ENCODE data around the gene TCF12. TPM values are rescaled to one million over a fixed set of nuclear protein-coding genes. Genes with fewer than 3 reads are reported as not detected.

Gene TCF12
- polyA plus RNA-seq, 1 donor: 96.8 TPM

GRCh38 chr15:57272771-57273357 is 354.4 kb downstream of the TCF12 start:
- DNase-seq: no peak

DNA sequence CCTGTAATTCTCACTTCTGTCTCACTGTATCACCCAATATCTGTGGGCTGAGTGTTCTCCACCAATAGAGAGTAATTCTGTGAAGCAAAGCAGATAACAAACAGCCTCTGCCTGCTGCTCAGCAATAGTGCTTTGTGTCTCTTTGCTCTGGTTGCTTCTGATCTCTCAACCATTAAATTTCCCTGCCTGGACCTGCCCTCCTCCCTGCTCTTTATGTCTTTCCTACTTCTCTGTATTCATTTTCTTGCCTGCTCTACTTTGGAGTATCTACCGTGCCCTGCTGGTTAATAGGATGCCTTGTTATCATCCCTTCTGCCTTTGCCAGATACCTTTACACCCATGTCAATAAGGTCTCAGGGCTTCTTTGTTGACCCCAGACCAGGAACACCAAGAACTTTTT is 355.0 kb downstream of the TCF12 start:
- DNase-seq: no peak

DNA sequence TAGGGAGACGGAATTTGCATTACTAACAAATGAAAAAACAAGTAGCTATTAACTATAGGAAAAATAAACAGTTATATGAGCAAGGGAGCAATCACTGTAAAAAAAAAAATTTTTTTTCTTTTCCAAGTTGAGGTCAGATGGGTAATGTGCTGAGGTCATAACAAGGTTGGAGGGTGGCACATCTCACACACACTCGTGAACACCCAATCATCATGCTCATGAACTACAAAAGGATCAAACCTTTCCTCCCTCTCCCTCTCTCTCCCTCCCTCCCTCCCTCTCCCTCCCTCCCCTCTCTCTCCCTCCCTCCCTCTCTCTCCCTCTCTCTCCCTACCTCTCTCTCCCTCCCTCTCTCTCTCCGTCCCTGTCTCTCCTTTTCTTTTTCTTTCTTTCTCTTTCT is 360.0 kb downstream of the TCF12 start:
- DNase-seq: no peak

DNA sequence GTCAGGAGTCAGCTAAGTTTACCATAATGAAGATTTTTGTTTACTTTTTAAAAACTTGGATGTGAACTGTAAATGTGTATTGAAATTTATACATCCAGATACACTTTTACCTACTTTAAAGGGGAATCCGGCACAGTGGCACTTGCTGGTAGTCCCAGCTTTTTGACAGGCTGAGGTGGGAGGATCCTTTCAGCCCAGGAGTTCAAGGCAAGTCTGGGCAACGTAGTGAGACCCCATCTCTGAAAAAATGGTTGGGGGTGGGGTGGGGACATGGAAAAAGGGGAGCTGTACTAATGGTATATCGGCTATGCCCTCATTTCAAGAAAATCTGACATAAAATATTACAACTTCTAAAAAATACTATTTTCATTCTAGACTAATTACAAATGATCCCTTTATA is 362.0 kb downstream of the TCF12 start:
- DNase-seq: no peak

GRCh38 chr15:57281321-57281720 is 362.9 kb downstream of the TCF12 start:
- DNase-seq: no peak

- DNase-seq: no peak
Measured at GRCh38 chr15:57282686-57283085, 364.2 kb downstream of the TCF12 start.

DNA sequence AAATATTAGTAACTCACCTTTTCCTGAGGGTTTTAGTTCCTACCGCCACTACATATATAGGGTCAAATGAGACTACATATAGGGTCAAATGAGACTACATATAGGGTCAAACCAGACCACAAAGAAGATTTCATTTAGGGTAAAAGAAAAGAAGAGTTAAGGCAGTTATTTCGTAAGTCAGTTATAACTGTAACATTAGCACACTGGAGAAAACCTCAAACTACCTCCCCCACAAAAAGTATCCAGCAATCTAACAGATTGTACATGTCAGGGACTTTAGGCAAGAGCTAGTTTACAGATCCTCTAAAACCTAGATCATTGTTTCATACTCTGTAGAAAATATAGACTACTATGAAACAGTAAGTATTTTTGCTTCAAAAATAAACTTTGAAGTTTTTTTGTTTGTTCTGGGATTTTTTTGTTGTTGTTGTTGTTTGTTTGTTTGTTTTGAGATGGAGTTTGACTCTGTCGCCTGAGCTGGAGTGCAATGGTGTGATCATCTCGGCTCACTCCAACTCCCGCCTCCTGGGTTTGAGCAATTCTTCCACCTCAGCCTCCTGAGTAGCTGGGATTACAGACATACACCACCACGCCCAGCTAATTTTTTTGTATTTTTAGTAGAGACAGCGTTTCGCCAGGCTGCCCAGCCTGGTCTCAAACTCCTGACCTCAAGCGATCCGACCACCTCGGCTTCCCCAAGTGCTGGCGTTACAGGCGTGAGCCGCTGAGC is 365.5 kb downstream of the TCF12 start:
- no peak for DNase-seq

GRCh38 chr15:57284535-57284934 is 366.1 kb downstream of the TCF12 start:
- no peak for DNase-seq

DNA sequence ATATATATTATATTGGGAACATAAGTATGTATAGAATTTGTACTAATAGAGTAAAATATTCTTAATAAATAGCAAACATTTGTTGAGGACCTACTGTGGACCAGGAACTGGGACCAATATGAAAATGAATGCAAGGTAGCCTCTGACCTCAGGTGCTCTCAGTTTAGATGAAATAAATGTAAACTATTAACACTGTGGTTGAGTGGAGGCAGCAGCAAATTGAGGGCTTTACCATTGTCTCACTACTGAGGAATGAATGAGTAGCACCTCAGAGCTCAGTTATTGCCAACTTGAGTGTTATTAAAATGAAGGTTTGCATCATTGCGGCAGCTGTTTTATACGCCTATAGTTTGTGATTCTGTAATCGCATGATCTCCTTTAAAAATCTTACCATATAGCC is 366.9 kb downstream of the TCF12 start:
- DNase-seq: no peak

DNA sequence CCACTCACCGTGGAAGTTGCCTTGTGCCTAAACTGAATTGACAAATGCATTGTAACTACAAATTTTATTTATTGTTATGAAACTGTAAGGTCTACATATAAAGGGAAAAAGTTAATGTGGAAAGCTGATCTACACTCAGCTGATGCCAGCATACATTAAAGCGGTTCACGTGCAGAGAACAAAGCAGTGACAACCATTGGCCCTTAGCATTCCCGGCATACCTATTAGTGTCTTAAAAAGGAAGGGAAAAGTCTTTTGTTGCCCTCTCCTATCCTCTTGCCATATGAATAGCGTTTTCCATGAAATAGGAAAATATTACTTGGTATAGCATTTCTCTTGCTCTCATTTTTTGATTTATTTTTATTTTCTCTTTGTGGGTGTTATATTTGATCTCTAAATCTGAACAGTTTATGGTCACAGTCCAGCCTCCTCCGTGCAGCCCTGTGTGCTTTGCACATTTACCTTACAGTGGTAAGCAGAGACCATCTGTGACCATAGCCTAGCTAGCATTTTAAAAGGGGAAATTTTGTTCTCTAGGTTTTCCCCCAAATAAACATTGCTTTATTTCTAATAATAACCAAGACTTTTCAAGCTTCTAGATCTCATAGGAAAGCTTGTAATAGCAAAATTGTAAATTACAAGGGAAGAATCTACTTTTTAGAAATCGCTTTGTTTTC is 368.1 kb downstream of the TCF12 start:
- DNase-seq: no peak

GRCh38 chr15:57287123-57287521 is 368.7 kb downstream of the TCF12 start:
- DNase-seq: no peak

DNA sequence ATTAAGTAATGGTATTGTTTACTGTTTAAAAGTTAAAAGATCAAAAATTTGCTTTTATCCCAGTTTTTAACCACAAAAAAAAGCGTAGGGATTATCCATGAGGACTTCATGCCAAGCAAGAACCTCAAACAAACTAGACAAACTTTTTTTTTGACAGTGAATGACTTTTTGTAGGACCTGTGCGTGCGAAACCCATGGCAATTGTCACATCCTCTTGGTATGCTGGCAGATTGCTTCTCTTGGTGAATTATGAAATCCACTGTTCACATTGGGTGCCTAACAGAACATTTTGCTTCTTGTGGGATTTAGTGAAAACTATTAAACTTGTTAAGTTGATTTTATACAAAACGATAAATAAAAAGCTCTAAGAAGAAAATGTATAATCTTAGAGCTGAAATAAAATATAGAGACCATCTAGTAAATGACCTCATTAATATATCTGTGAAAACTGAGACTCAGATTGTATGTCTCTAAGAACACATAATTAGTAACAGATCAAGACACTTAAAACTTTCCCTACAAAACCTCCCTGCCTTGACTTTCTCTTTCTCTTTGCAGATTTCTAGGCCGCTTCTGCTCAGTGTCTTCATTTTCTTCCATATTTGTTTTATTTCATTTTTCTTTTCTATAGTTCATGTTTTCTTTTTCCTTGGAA is 370.6 kb downstream of the TCF12 start:
- DNase-seq: no peak

- no peak for DNase-seq
Measured at GRCh38 chr15:57290187-57290586, 371.7 kb downstream of the TCF12 start.

DNA sequence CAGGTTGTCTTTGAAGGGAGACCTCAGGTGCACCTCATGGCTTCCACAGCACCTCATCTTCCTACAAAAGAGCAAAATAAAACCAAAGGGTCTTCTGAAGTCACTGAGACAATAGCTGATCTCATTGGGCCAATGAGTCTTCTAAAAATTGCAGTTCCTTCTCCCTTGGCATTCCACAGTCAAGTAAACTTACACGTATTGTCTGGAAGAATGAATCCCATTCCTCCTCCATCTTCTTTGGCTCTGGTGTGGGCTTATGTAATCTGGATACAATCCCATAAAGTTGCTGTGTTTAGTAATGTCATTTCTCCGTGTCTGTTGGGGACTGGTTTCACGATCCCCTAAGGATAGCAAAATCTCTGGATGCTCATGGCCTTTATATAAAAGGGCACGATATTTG is 372.4 kb downstream of the TCF12 start:
- DNase-seq: no peak

DNA sequence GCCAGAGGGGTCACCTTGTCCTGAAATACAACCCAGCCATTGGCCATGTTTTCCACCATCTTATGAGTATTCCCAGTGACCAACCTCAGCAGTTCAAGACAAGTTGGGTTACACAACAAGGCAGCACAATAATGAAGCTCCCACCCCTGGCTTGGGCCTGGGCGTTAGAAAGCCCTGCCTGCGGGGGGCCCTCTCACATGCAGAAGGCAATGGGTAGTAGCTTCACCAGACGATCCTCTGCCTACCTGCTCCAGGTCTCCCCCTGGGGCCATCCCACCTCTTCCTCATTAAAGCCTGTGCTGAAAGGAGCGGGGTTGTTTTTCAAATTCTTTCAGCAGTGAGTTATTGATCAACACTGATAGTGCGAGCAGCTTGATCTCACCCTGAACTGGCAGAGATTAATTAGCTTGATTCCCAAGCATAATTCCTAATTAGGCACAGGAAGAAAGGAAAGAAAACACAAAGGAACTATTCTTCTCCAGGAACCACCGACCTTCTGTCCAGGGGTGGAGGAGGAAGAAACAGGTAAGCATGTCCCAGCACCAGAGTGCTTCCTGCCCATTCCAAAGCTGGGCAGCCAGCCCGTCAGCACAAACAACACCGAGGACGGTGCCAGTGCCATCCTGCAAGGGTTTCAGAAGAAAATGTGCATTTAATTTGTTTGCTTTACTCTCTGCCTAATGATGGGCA is 378.2 kb downstream of the TCF12 start:
- DNase-seq: no peak

DNA sequence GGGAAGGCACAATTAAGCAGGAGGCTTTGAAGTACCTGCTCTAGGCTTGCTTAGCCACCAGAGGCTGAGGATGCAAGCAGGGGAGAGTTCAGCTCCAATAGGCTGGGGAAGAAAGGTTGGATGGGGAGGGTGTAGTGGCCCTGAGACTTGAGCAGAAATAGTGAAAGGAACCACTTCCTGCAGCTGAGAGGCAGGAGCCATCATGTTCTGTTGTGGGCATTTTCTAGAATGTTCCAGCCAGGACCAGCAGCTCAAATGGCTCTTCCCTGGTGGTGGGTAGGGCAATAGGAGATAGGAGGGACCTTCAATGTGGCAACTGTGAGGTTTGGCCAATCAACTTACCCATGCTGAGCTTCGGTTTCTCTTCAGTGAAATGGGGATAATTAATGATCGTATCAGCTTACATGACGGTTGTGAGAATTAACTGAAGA is 378.7 kb downstream of the TCF12 start:
- no peak for DNase-seq

GRCh38 chr15:57297630-57298029 is 379.2 kb downstream of the TCF12 start:
- no peak for DNase-seq

DNA sequence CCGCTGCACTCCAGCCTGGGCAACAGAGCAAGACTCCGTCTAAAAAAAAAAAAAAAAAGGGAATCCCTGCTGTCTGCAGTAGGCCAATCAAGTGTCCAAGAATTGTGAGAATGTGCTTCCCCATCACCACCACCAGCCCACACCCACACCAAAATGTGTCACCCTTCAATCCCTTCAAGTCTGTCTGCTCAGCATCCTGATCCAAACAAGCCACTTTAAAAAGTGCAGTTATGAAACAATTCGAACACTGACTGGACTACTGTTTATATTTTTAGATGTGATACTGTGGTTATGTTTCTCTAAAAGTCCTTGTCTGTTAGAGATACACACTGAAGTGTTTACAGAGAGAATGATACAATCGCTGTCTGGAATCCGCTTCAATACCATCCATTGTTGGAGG is 379.8 kb downstream of the TCF12 start:
- DNase-seq: no peak

DNA sequence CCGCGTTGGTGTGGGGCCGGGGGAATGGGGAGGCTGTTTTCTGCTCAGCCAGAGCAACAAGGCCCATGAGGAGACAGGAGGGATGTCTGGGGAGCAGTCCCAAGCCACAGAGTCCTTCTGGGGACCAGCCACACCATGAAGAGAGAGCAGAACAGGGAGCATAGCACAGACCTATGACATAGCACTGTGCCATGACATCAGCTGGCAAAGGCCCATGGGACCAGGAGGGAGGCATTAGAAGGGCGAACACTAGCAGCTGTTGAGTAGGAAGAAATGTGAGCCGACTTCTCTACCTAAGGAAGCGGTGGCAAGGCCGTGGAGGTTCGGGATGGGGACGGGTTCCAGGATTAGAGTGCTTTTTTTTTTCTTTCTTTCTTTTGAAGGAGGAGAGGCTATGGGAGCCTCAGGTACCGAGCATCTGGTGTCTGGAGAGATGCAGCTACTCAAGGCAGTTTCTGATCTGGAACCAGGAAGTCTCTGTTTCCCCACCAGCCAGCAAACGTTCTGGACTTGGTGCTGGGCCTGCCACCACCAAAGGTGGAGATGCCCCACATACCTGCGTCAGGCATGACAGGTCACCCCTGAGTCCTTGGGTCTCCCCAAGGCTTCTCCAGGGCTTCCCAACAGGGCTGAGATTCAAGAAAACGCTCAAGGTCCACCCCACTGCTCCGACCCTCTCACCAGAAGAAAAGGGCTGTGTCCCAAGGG is 380.6 kb downstream of the TCF12 start:
- DNase-seq: no peak

GRCh38 chr15:57301307-57301706 is 382.9 kb downstream of the TCF12 start:
- no peak for DNase-seq

DNA sequence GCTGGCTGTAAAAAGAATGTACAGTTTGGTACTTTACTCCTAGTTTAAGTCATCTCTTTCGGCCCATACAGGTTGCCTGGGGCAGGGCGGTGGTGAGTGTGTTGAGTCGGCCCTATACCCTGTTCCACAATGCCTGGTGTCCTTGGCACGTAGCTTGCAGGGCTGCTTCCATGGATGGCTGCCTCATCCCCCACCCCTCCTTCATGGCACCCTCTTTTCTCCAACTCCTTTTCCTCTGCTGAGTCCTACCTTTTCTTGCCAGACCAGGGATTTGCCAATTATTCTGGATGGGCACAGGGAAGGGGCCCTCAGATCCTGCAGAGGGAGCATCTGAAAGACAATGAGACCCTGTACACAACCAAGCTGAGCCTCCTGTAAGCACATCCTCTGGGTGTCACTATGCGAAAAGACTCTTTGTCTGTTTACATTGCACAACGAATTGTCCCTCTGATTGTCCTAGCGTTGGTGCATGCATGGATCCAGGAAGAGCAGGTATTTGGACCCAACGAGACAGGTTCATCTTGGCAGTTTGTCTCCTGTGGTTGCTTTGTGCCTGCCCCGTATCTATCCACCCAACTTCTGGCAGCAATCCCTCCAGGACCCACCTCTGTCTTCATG is 384.3 kb downstream of the TCF12 start:
- DNase-seq: no peak

GRCh38 chr15:57305009-57305408 is 386.6 kb downstream of the TCF12 start:
- no peak for DNase-seq

All from hindlimb muscle (tissue), 1 donor.